Transverse colon (tissue), 4 donors: Measurements from ENCODE around the gene BMPR2.

Source experiments
- CTCF ChIP-seq, 5 experiments: fragments of 200-600 bp in 3 of 5; fragments of 450-650 bp in 2 of 5; sonication (generic) in 3 of 5; IDR thresholded peaks; 1 replicate in 2 of 5; 2 replicates in 3 of 5; pipeline ENCODE4 v1.5.1; 2016 to 2017; ENCODE audit warnings: antibody characterized with exemption in 5 of 5, inconsistent platforms in 3 of 5, mild to moderate bottlenecking in 2 of 5, moderate library complexity in 1 of 5
- EP300 ChIP-seq: sonication (generic); formaldehyde crosslinking; IDR thresholded peaks from one replicate; pipeline ENCODE4 v1.6.1; 2017; ENCODE audit warnings: antibody characterized with exemption, low read depth
- POLR2A ChIP-seq: fragments of 450-650 bp; IDR thresholded peaks from one replicate; pipeline ENCODE4 v1.6.1; 2016; ENCODE audit warnings: antibody characterized with exemption, mild to moderate bottlenecking, moderate library complexity
- POLR2AphosphoS5 ChIP-seq, 3 donors: sonication (generic); formaldehyde crosslinking; IDR thresholded peaks; one replicate each; pipeline ENCODE4 v1.6.1; 2016; ENCODE audit warnings: antibody characterized with exemption in 3 of 3

GRCh38 chr2:202346180-202346579 lies 29.9 kb upstream of the BMPR2 start:
- TF ChIP-seq CTCF (IDR thresholded peaks at IDR 0.05), result no peak
- no peak for TF ChIP-seq POLR2A
- no peak for TF ChIP-seq EP300
- no peak for TF ChIP-seq POLR2AphosphoS5 (IDR thresholded peaks at IDR 0.05)
